Nephron (organoid): ENCODE data around the gene FAM20B.

Experiments
- H3K27ac Mint-ChIP-seq, 3 experiments: 2 replicates each; pipeline ENCODE4 v1.8.0; 2020; ENCODE audit warnings: mixed read lengths in 3 of 3, mild to moderate bottlenecking in 2 of 3, moderate library complexity in 1 of 3
- H3K27me3 Mint-ChIP-seq: 2 replicates; pipeline ENCODE4 v1.8.0; 2021; ENCODE audit warnings: low read depth, mild to moderate bottlenecking, moderate library complexity, mixed read lengths
- H3K36me3 Mint-ChIP-seq: 2 replicates; pipeline ENCODE4 v1.8.0; 2020; ENCODE audit warnings: low read depth, mixed read lengths
- H3K4me1 Mint-ChIP-seq: 2 replicates; pipeline ENCODE4 v1.8.0; 2020; ENCODE audit warnings: mixed read lengths
- H3K4me3 Mint-ChIP-seq, 3 experiments: 2 replicates each; pipeline ENCODE4 v1.8.0; 2020; ENCODE audit warnings: mild to moderate bottlenecking in 3 of 3, mixed read lengths in 3 of 3, moderate library complexity in 2 of 3
- H3K9me3 Mint-ChIP-seq: 2 replicates; pipeline ENCODE4 v1.8.0; 2020; ENCODE audit warnings: mixed read lengths
- CTCF ChIP-seq, 3 experiments: fragments of 200-600 bp; sonication (generic); IDR thresholded peaks; one replicate each; pipeline ENCODE4 v1.5.0; 2021; ENCODE audit warnings: antibody characterized with exemption in 3 of 3; ENCODE audit not compliant: unreplicated experiment in 3 of 3

FAM20B gene

GRCh38 chr1:179029321-179029759 lies 3.6 kb downstream of the FAM20B start:
- H3K9me3 Mint-ChIP-seq = no peaks in the 10 kb centered on the region
- peaks cover 55% of the 10 kb centered on the region for H3K4me1 Mint-ChIP-seq
- TF ChIP-seq CTCF (IDR thresholded peaks at IDR 0.05; ENCODE audit: unreplicated experiment in 3 of 3) = no peak
- no peaks in the 10 kb centered on the region for H3K36me3 Mint-ChIP-seq
- H3K27me3 Mint-ChIP-seq = no peaks in the 10 kb centered on the region
- H3K4me3 Mint-ChIP-seq = peak overlapping the region; percentile 33 to 57 (median 48)
- peak overlapping the region in 2 of 3 experiments; percentile 25 to 27 for H3K27ac Mint-ChIP-seq

- H3K4me3 Mint-ChIP-seq = no peak overlapping the region
- no peak overlapping the region for H3K27ac Mint-ChIP-seq
- no peaks in the 10 kb centered on the region for H3K9me3 Mint-ChIP-seq
- no peaks in the 10 kb centered on the region for H3K27me3 Mint-ChIP-seq
- H3K4me1 Mint-ChIP-seq = peaks cover 61% of the 10 kb centered on the region
- H3K36me3 Mint-ChIP-seq = no peaks in the 10 kb centered on the region
- no peak for TF ChIP-seq CTCF (IDR thresholded peaks at IDR 0.05; ENCODE audit: unreplicated experiment in 3 of 3)
Observed at GRCh38 chr1:179030130-179030529, 4.4 kb downstream of the FAM20B start.

DNA sequence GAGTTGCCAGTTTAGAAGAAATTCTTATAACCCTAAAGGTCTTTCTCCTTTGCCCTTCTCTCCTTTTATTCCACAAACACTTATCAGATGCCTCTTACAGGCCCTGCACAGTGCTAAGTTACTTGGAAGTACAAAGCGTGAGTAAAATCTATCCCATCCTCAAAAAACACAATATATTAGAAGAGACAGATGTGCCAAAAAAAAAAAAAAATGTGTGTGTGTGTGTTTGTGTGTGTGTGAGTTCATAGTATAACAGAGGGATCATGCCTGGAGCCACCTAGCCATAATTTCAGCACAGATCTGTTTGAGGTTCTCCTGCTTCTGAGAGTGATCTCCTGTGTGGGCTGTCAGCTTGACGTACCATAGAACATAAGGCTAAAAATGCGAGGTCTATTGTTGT lies 5.0 kb downstream of the FAM20B start:
- no peak for TF ChIP-seq CTCF (IDR thresholded peaks at IDR 0.05; ENCODE audit: unreplicated experiment in 3 of 3)
- Mint-ChIP-seq H3K27ac (peak overlapping the region in 2 of 3 experiments; percentile 1 to 29), H3K4me1 (peaks cover 61% of the 10 kb centered on the region), H3K9me3 (no peaks in the 10 kb centered on the region), H3K36me3 (no peaks in the 10 kb centered on the region), H3K27me3 (no peaks in the 10 kb centered on the region), H3K4me3 (no peak overlapping the region)

DNA sequence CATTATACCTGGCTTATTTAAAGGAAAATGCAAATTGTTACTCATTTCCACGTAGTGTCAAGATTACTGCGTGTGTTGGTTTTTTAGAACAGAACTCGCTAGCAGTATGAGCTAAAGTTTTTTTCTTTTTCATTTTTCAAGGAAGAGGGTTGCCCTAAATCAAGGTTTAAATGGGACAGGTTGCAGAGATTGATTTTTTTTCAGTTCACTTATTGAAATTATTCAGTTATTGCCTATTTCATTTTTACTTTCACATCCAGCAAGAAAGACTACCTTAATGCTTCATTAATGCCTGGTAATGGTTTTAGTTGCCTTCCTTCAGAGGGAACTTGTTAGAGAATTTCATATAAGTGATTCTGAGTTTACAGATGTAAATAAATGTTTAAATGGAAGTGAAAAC lies 5.6 kb downstream of the FAM20B start:
- Mint-ChIP-seq H3K4me3 (no peak overlapping the region), H3K27me3 (no peaks in the 10 kb centered on the region), H3K27ac (peak overlapping the region in 2 of 3 experiments; percentile 1 to 29), H3K36me3 (no peaks in the 10 kb centered on the region), H3K4me1 (peaks cover 61% of the 10 kb centered on the region), H3K9me3 (no peaks in the 10 kb centered on the region)
- TF ChIP-seq CTCF (IDR thresholded peaks at IDR 0.05; ENCODE audit: unreplicated experiment in 3 of 3) = no peak

- Mint-ChIP-seq H3K4me1 (peaks cover 63% of the 10 kb centered on the region), H3K9me3 (no peaks in the 10 kb centered on the region), H3K27me3 (no peaks in the 10 kb centered on the region), H3K4me3 (no peak overlapping the region), H3K27ac (peak overlapping the region in 1 of 3 experiments; percentile 31), H3K36me3 (peaks cover 5% of the 10 kb centered on the region)
- TF ChIP-seq CTCF (IDR thresholded peaks at IDR 0.05; ENCODE audit: unreplicated experiment in 3 of 3) = no peak
Observed at GRCh38 chr1:179031855-179032513, 6.3 kb downstream of the FAM20B start.

GRCh38 chr1:179034720-179035119 lies 9.0 kb downstream of the FAM20B start:
- Mint-ChIP-seq H3K4me1 (peaks cover 53% of the 10 kb centered on the region), H3K27me3 (peaks cover 4% of the 10 kb centered on the region), H3K36me3 (peaks cover 16% of the 10 kb centered on the region), H3K9me3 (peaks cover 8% of the 10 kb centered on the region), H3K27ac (peak overlapping the region in 2 of 3 experiments; percentile 43 to 64), H3K4me3 (no peak overlapping the region)
- TF ChIP-seq CTCF (IDR thresholded peaks at IDR 0.05; ENCODE audit: unreplicated experiment in 3 of 3) = no peak
